A549 (cell line): ENCODE data around the gene SH3PXD2A. TPM values are rescaled to one million over a fixed set of nuclear protein-coding genes. Genes with fewer than 3 reads are reported as not detected.

Experiments used
- ATAC-seq, 2 experiments: fragments of 200-7000 bp in 1 of 2; fragments of >200 bp in 1 of 2; cut with Nextera tagmentation in 1 of 2; cut with Tn5 transposase in 1 of 2; 3 replicates each; pipeline versions ENCODE4 v1.8.0 to v1.9.1; 2018 to 2020; ENCODE audit warnings: mild to moderate bottlenecking in 1 of 2, moderate library complexity in 1 of 2
- CTCF ChIA-PET: fragments of 300-600 bp; sonication (Branson Sonifier 250); formaldehyde crosslinking; extraction: SDS; loops from one replicate; lab custom pipeline; 2021; ENCODE audit warnings: antibody characterized with exemption, inconsistent platforms; lab: Yijun Ruan, JAX
- POLR2A ChIA-PET: fragments of 350-600 bp; formaldehyde crosslinking; extraction: SDS; loops from one replicate; lab custom pipeline; 2021; ENCODE audit warnings: antibody characterized with exemption, inconsistent platforms; lab: Yijun Ruan, JAX
- DNase-seq, 2 experiments: peaks; one replicate each; pipeline versions ENCODE4 v3.0.0 to v3.0.0-alpha.2; 2011 to 2016; ENCODE audit warnings: low read depth in 1 of 2, low spot score in 1 of 2
- FAIRE-seq: peaks from 2 replicates; lab custom pipeline; 2011; peaks lifted over from hg19 to GRCh38; lab: Jason Lieb, UNC
- H3K27ac ChIP-seq, 2 experiments: fragments of >200 bp; sonication (Bioruptor Twin); formaldehyde crosslinking; 3 replicates each; pipeline ENCODE4 v1.5.1; 2016 to 2017
- H3K4me1 ChIP-seq: fragments of >200 bp; sonication (Bioruptor Twin); formaldehyde crosslinking; 3 replicates; pipeline ENCODE4 v1.6.1; 2016
- H3K4me2 ChIP-seq: fragments of >200 bp; sonication (Bioruptor Twin); formaldehyde crosslinking; 3 replicates; pipeline ENCODE4 v1.6.1; 2016
- H3K4me3 ChIP-seq: fragments of >200 bp; sonication (Bioruptor Twin); formaldehyde crosslinking; 3 replicates; pipeline ENCODE4 v1.5.1; 2016
- H3K9me3 ChIP-seq: fragments of >200 bp; sonication (Bioruptor Twin); formaldehyde crosslinking; 3 replicates; pipeline ENCODE4 v1.6.1; 2016
- BHLHE40 ChIP-seq: IDR thresholded peaks from 2 replicates; pipeline ENCODE4 v1.6.1; 2012; ENCODE audit warnings: low read depth, low read length, inconsistent platforms
- CEBPB ChIP-seq, 2 experiments: fragments of >200 bp in 1 of 2; sonication (Bioruptor Twin) in 1 of 2; formaldehyde crosslinking in 1 of 2; IDR thresholded peaks; 2 replicates each; pipeline ENCODE4 v1.6.1; 2012 to 2016
- EP300 ChIP-seq, 2 experiments: fragments of >200 bp; sonication (Bioruptor Twin); formaldehyde crosslinking; IDR thresholded peaks; 2 replicates in 1 of 2; 3 replicates in 1 of 2; pipeline ENCODE4 v1.6.1; 2016 to 2017
- FOSL2 ChIP-seq, 2 experiments: fragments of 450-650 bp in 1 of 2; fragments of >200 bp in 1 of 2; sonication (Bioruptor Twin) in 1 of 2; formaldehyde crosslinking; IDR thresholded peaks; 2 replicates each; pipeline versions ENCODE4 v1.5.0 to v1.6.1; 2016 to 2020; ENCODE audit warnings: mild to moderate bottlenecking in 1 of 2, moderate library complexity in 1 of 2
- FOXS1 ChIP-seq: fragments of 250-450 bp; sonication (Bioruptor Pico); IDR thresholded peaks from 2 replicates; pipeline ENCODE4 v1.5.0; 2020; ENCODE audit warnings: mild to moderate bottlenecking, moderate library complexity
- HDAC2 ChIP-seq: fragments of 200-600 bp; sonication (generic); IDR thresholded peaks from 2 replicates; pipeline ENCODE4 v1.6.1; 2016
- HOXB13 ChIP-seq: fragments of 250-450 bp; sonication (Bioruptor Pico); IDR thresholded peaks from 2 replicates; pipeline ENCODE4 v1.5.0; 2020; ENCODE audit warnings: low read depth, mild to moderate bottlenecking, moderate library complexity
- NR3C1 ChIP-seq: fragments of >200 bp; sonication (Bioruptor Twin); formaldehyde crosslinking; IDR thresholded peaks from 3 replicates; pipeline ENCODE4 v1.6.1; 2017
- POLR2A ChIP-seq: IDR thresholded peaks from 2 replicates; pipeline ENCODE4 v1.6.1; 2012; ENCODE audit warnings: mild to moderate bottlenecking, low read length
- RAD21 ChIP-seq, 2 experiments: fragments of >200 bp in 1 of 2; sonication (Bioruptor Twin) in 1 of 2; formaldehyde crosslinking in 1 of 2; IDR thresholded peaks in 1 of 2; conservative IDR thresholded peaks in 1 of 2; 2 replicates in 1 of 2; 3 replicates in 1 of 2; pipeline ENCODE4 v1.6.1; 2012 to 2018; ENCODE audit warnings: inconsistent platforms in 1 of 2
- SMC3 ChIP-seq: fragments of >200 bp; sonication (Bioruptor Twin); formaldehyde crosslinking; IDR thresholded peaks from 3 replicates; pipeline ENCODE4 v1.6.1; 2018; ENCODE audit warnings: inconsistent platforms
- TP53 ChIP-seq: fragments of 250-450 bp; sonication (Bioruptor Pico); IDR thresholded peaks from 2 replicates; pipeline ENCODE4 v1.5.0; 2021; ENCODE audit warnings: mild to moderate bottlenecking, moderate library complexity
- ZFP36 ChIP-seq: fragments of 450-650 bp; IDR thresholded peaks from 2 replicates; pipeline ENCODE4 v1.6.1; 2014; ENCODE audit warnings: borderline replicate concordance; ENCODE audit not compliant: partially characterized antibody
- WGBS: methylation state at CpG from one replicate; pipeline ENCODE4 v1.1.6; 2017; ENCODE audit errors: missing lambda C conversion rate; 5-methylcytosine and 5-hydroxymethylcytosine counted together
- polyA plus RNA-seq, 4 experiments: library from polyadenylated mRNA; depleted of rRNA in 3 of 4; stranded (reverse); fragments of >200 nt; fragmentation: RNase III in 1 of 4; extraction: RNeasy Plus Mini Kit Qiagen cat#74134 plus additional on column Dnase treatment in 1 of 4; gene quantifications; 2 replicates in 3 of 4; 3 replicates in 1 of 4; pipeline ENCODE4 v1.2.3, GENCODE V29; 2011 to 2017
- TF ChIP-seq, protein P1 (sequence below): IDR thresholded peaks from 2 replicates; pipeline ENCODE4 v1.6.1; 2012
- TF ChIP-seq, protein P2 (sequence below): fragments of >200 bp; sonication (Bioruptor Twin); formaldehyde crosslinking; IDR thresholded peaks from 3 replicates; pipeline ENCODE4 v1.6.1; 2016
- TF ChIP-seq, protein P3 (sequence below): IDR thresholded peaks from 2 replicates; pipeline ENCODE4 v1.6.1; 2012
- TF ChIP-seq, protein P4 (sequence below): fragments of 250-450 bp; sonication (Bioruptor Pico); IDR thresholded peaks from 2 replicates; pipeline ENCODE4 v1.5.0; 2020; ENCODE audit warnings: low read depth, mild to moderate bottlenecking, moderate library complexity
- TF ChIP-seq, protein P5 (sequence below): fragments of 450-650 bp; IDR thresholded peaks from 2 replicates; pipeline ENCODE4 v1.6.1; 2014; ENCODE audit warnings: antibody characterized with exemption

SH3PXD2A gene
- polyA plus RNA-seq, 2 of the 4 experiments (the other 2 are of a cell fraction), result 2.4 to 3.9 TPM

DNA sequence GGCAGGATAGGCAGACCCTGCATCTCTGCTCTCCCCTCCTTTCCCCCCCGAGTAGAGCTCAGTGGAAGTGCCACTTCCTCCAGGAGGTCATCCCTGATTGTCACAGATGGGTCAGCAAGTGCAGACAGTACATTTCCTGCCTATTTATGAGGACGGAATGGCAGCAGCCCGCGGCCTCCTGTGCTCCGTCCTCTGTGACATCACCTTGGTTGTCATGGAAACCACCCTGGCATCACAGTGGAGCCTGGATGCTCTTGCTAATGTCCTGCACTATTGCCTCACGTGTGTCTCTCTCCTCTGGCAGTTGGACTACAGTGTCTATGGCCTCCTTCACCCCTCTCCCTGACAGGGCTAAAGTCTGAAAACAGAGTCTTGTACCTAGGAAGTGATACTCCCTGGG lies 148.6 kb downstream of the SH3PXD2A start:
- ATAC-seq, result no peak
- FAIRE-seq, result no peak
- Histone ChIP-seq H3K27ac (no peak overlapping the region), H3K4me2 (no peak overlapping the region), H3K4me3 (no peak overlapping the region), H3K9me3 (no peaks in the 10 kb centered on the region), H3K4me1 (0 out of 3 replicates have a peak, but pooled peaks cover 6% of the 10 kb centered on the region)
- POLR2A ChIA-PET, result interaction anchor here (1.4 kb wide), 1 partner anchor 10 kb away, joined by 4 read pairs; no protein-coding TSS in a partner anchor
- CTCF ChIA-PET, result interaction anchor here (0.7 to 14.5 kb wide), 5 partner anchors 8 to 176 kb away, joined by 3 to 321 read pairs (median 4); partner anchors contain the start of gene SH3PXD2A
- TF ChIP-seq HOXB13 (CRISPR knock-in tag) (no peak), FOXS1 (CRISPR knock-in tag) (no peak), ZFP36 (no peak), FOSL2 (IDR thresholded peaks at IDR 0.05) (no peak), FOSL2 (CRISPR knock-in tag; IDR thresholded peaks at IDR 0.05) (no peak), NR3C1 (no peak), HDAC2 (no peak), SMC3 (no peak), BHLHE40 (no peak), TP53 (CRISPR knock-in tag) (no peak), CEBPB (IDR thresholded peaks at IDR 0.05) (no peak)
- TF ChIP-seq, protein P1, sequence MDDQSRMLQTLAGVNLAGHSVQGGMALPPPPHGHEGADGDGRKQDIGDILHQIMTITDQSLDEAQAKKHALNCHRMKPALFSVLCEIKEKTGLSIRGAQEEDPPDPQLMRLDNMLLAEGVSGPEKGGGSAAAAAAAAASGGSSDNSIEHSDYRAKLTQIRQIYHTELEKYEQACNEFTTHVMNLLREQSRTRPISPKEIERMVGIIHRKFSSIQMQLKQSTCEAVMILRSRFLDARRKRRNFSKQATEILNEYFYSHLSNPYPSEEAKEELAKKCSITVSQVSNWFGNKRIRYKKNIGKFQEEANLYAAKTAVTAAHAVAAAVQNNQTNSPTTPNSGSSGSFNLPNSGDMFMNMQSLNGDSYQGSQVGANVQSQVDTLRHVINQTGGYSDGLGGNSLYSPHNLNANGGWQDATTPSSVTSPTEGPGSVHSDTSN, result no peak
- TF ChIP-seq, protein P2, sequence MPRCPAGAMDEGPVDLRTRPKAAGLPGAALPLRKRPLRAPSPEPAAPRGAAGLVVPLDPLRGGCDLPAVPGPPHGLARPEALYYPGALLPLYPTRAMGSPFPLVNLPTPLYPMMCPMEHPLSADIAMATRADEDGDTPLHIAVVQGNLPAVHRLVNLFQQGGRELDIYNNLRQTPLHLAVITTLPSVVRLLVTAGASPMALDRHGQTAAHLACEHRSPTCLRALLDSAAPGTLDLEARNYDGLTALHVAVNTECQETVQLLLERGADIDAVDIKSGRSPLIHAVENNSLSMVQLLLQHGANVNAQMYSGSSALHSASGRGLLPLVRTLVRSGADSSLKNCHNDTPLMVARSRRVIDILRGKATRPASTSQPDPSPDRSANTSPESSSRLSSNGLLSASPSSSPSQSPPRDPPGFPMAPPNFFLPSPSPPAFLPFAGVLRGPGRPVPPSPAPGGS, result no peak
- TF ChIP-seq, protein P3, sequence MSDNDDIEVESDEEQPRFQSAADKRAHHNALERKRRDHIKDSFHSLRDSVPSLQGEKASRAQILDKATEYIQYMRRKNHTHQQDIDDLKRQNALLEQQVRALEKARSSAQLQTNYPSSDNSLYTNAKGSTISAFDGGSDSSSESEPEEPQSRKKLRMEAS, result no peak
- TF ChIP-seq, protein P4, sequence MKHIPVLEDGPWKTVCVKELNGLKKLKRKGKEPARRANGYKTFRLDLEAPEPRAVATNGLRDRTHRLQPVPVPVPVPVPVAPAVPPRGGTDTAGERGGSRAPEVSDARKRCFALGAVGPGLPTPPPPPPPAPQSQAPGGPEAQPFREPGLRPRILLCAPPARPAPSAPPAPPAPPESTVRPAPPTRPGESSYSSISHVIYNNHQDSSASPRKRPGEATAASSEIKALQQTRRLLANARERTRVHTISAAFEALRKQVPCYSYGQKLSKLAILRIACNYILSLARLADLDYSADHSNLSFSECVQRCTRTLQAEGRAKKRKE (CRISPR knock-in tag), result no peak
- TF ChIP-seq, protein P5, sequence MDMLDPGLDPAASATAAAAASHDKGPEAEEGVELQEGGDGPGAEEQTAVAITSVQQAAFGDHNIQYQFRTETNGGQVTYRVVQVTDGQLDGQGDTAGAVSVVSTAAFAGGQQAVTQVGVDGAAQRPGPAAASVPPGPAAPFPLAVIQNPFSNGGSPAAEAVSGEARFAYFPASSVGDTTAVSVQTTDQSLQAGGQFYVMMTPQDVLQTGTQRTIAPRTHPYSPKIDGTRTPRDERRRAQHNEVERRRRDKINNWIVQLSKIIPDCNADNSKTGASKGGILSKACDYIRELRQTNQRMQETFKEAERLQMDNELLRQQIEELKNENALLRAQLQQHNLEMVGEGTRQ, result no peak
- no peak for DNase-seq
- WGBS, result 72% methylated on average over 6 of the region's 6 CpGs

DNA sequence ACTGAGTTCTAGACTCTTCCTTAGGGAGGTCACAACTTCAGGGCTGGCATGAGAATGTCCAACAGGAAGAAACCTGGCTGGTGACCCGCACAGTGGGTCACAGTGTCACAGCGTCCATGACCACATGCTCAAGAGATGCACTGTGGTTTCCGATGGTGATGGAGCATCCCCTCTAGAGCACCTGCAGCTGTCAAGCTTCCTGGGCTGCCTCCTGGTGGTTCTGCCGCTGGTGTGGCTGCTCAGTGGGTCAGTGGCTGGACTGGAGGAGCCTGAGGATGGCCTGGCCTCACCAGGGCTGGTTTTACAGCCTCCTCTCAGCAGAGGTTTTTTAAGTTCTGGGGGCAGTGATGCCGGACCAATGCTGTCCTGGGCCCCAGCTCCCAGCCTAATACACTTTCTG lies 149.3 kb downstream of the SH3PXD2A start:
- H3K9me3 ChIP-seq, result no peaks in the 10 kb centered on the region
- CTCF ChIA-PET, result interaction anchor here (0.7 to 14.5 kb wide), 9 partner anchors 8 to 177 kb away, joined by 3 to 321 read pairs (median 3); partner anchors contain the start of gene SH3PXD2A
- TF ChIP-seq POLR2A (no peak), EP300 (IDR thresholded peaks at IDR 0.05) (no peak), RAD21 (conservative IDR thresholded peaks at IDR 0.05 in 1 of 2, IDR thresholded peaks at IDR 0.05 in 1 of 2) (0 out of 5 replicates have a peak, but pooled peaks of 1 of the 2 experiments have one; percentile 6)
- POLR2A ChIA-PET, result interaction anchor here (1.4 kb wide), 1 partner anchor 10 kb away, joined by 4 read pairs; no protein-coding TSS in a partner anchor
- no peak overlapping the region for H3K4me2 ChIP-seq
- no peak overlapping the region for H3K4me3 ChIP-seq
- WGBS, result 54% methylated on average over 5 of the region's 5 CpGs
- 0 out of 3 replicates have a peak, but pooled peaks cover 6% of the 10 kb centered on the region for H3K4me1 ChIP-seq
- no peak overlapping the region for H3K27ac ChIP-seq
- ATAC-seq (peak; percentile 46 to 60; a peak in 3 of 6 replicates), DNase-seq (no peak), FAIRE-seq (no peak)
